GM18508 (cell line): ENCODE data around the gene SDS.

ENCODE experiments used
- ATAC-seq: cut with Tn5 transposase; IDR thresholded peaks from one replicate; pipeline ENCODE4 v1.9.1; 2021; ENCODE audit warnings: moderate number of reproducible peaks; ENCODE audit not compliant: insufficient read depth, unreplicated experiment

Gene SDS

DNA sequence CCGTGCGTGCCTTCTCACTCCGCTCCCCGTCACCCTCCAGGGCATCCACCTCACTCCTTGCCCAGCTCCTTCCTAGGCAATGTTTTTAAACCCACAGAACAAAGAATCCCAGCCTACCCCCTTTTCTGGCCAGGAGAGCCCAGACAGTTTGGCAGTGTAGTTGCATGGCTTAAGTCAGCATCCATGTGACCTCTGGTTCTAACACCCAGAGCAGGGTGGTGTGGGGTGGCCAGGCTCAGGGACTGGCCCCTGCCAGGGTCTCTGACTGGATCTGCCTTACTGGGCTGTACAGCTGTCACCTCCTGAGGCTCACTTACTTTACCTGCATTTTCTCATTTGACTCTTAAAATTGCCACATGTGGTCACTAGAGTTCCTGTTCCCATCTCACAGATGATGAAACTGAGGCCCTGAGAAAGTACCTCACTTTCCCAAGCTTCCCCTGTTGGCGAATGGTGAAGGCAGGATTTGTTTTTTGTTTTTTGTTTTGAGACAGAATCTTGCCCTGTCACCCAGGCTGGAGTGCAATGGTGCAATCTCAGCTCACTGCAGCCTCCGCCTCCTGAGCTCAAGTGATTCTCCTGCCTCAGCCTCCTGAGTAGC lies 18.3 kb downstream of the SDS start:
- ATAC-seq, result no peak

- no peak for ATAC-seq
Observed at GRCh38 chr12:113384778-113385177, 18.9 kb downstream of the SDS start.

DNA sequence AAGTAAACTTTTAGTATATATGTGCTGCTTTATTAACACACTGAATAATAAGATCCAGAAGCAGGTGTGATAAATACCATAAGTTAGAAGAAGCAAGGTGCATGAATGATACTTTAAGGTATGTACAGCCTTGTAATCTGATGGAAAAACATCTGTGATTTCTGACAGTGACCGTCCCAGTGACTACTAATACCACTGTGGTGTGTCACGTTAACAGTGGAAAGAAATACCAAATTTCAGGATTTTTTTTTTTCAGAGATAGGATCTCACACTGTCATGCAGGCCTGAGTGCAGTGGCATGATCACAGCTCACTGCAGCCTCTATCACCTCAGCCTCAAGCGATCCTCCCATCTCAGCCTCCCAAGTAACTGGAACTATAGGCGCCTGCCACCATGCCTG lies 21.5 kb downstream of the SDS start:
- no peak for ATAC-seq

DNA sequence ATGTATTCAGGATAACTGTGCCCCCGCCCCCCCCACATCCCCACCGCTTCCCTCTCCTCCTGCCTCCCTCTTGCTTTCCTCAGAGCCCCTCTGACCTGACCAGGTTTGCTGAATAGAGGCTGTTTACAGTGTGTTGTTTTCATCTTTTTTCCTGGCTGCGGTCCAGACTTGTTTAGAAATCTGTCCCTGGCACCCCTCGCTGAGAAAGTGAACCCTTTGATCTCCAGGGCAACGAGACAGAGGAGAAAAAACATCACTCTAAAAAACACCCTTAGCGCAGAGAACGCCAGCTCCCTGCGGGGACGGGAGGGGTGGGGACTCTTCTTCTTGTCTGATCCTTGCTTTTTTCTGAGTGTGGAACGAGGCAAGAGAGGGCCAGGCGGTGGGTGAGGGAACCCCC lies 22.5 kb downstream of the SDS start:
- no peak for ATAC-seq

DNA sequence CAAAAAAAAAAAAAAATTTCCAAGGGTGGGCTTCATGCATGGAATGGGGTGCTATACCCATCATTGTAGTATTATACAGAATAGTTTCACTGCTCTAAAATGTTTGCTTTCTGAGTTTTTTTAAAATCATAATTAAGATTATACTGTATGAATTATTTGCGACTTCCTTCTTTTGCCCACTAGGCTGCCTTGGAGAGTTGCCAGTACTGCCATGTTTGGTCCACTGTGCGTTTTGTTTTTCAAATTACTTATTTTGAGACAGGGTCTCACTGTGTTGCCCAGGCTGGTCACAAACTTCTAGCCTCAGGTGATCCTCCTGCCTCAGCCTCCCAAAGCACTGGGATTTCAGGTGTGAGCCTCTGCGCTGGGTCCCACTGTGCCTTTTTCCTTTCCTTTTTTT lies 25.4 kb downstream of the SDS start:
- ATAC-seq, result no peak

DNA sequence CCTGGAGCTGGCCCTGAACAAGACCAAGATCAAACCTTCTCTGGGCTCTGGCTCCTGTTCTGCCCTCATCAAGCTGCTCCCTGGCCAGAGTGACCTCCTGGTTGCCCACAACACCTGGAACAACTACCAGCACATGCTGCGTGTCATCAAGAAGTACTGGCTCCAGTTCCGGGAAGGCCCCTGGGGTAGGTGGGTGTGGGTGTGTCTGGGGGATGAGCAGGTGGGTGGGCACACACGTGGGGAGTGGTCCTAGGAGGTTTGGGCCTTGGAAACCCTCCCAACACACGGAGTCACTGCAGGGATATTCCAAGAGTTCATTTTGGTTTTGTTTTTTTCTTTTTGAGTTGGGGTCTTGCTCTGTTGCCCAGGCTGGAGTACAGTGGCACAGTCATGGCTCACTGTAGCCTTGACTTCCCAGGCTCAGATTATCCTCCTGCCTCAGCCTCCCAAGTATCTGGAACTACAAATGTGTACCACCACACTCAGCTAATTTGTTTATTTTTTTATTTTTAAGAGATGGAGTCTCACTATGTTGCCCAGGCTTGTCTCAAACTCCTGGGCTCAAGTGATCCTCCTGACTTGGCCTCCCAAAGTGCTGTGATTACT lies 28.8 kb downstream of the SDS start:
- ATAC-seq, result no peak

DNA sequence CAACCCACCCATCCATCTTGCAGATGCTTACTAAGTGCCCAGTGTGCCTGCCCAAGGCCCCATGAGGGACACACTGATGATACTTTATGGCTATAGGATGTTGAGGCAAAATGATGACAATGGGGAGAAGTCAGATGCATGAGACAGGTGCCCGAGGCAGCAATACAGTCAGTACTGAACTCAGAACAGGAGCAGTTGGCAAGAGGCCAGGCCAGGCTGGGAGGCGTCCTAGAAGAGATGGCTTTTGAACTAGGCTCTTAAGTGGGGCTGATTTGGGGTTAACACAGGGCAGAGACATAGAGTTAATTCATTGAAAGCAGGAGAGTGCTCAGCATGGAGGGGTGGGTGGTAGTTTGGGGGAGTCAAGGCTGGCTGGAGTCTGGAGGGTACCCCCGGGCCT lies 29.7 kb downstream of the SDS start:
- no peak for ATAC-seq

GRCh38 chr12:113373440-113373839 lies 30.2 kb downstream of the SDS start:
- no peak for ATAC-seq

DNA sequence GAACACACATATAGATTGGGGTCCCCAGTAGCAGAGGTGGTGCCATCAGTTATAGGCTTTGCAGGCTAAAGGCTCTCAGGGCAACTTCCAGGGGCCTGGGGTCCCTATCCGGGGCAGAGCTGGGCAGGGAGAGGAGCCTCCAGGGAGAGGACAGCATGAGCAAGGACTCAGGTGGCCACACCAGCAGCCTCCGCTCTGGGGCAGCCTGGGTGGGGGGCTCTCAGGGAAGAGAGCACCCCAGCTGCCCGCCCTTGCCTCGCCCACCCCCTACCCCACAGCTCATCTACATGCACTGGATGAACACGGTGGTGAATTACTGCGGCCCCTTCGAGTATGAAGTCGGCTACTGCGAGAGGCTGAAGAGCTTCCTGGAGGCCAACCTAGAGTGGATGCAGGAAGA lies 31.3 kb downstream of the SDS start:
- no peak for ATAC-seq

DNA sequence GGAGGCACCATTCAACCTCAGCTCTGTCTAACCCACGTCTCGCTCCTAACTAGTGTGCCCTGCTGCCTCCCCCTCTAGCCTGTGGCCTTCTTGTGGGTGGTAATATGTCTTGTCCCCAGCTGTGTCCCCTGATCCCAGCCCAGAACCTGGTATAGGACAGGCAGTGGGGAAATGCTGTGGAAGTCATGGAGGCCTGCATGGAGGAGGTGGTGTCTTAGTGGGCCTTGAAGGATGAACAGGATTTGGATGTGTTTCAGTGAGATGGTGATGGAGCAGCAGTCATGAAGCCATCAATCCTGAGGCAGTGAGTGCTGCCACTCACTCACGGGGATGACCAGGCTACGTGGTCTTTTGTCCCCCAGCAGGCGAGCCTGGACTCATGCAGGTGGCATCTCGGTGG lies 31.9 kb downstream of the SDS start:
- ATAC-seq, result no peak

DNA sequence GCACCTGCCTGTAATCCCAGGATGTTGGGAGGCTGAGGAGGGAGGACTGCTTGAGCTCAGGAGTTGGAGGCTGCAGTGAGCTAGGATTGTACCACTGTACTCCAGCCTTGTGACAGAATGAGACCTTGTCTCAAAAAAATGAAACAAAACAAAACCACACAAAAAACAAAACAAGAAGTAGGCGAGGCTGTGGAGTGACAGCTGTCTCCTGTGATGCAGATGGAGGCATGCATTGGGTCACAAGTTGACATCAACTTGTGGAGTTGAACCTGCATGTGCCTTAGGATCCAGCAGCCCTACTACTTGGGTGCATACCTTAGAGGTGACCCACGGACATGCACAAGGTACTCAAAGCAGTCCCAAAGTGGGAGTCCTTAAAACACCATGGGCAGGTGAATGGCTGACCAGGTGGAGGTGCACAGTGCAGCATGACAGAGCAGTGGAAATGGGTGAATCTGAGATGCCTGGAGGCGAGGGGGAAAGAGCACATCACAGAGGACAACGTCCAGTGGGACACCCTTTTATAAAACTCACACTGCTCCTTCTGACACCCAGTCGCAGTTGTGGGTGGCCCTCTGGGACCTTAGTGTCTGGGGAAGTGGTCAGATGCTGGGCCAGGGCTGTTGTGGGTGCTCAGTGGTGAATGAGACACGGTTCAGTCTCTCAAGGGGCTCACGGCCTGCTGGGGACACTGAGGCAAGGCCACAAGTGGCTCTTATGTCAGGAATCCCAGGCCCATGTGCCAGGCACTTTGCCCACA lies 32.6 kb downstream of the SDS start:
- no peak for ATAC-seq

DNA sequence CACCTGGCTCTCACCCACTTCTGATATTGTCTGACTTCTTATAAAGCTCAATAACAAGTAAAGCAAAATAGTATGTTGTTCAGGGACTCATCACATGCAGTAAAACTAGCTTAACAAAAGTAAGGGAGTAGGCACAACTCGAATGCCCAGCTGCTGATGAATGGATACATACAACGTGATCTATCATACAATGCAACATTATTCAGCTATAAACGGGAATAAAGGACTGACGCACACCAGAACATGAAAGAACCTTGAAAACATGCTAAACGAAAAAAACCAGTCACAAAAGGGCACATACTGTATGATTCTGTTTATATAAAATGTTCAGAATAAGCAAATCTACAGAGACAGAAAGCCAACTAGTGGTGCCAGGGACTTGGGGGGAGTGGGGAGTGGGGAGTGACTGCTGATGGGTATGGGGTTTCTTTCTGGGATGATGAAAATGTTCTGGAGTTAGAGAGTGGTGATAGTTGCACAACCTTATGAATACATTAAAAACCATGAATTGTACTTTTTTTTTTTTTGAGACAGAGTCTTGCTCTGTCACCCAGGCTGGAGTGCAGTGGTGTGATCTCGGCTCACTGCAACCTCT lies 34.2 kb downstream of the SDS start:
- no peak for ATAC-seq

DNA sequence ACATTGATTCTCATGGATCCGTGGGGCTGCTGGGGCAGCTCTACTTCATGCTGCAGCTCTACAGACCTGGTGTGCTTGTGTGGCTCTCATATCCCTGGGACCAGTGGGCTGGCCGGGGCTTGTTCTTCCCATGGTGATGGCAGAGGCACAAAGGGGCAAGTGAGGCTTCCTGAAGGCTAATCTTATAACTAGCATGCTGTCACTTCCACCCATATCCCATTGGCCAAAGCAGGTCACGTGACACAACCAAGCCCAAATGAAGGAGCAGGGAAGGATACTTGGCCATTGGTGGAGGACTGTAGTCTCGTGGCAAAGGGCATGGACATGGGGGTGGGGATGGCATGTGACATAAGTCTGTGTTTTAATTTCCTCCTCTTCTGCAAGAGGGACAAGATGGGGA lies 35.4 kb downstream of the SDS start:
- ATAC-seq, result no peak

GRCh38 chr12:113366827-113367226 lies 36.9 kb downstream of the SDS start:
- ATAC-seq, result no peak

DNA sequence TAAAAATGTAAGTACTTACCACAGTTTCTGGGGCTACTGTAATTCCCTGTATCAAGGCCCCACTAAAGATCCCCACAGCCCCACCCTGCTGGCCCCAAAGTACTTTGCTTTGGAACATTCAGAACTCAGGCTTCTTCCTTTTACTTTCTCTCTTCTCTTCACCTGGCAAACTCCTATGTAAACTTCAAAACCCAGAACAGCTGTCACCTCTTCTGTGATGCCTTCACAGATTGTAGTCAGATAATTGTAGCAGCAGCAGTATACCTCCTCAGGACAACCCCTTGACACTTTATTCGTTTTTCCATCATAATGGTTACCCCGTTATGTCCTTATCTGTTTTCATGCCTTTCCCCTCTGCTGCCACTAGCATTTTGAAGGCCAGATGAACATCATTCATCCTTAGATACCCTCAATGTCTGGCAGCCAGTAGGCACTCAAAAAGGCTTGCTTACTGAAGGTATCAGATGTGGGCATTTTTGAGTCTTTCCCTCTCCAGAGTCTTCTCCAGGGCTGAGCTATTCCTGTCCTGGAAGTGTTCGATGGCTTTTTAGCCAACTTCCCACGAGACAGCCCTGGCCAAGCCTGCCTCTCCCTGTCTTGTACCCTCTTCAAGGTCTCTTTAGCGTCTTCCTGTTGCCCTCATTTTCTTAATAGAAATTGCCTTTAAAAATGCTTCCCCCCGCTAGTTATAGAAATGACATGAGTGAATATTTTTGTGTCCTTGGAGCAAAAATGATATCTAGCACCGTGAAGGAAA lies 37.9 kb downstream of the SDS start:
- ATAC-seq, result no peak

- ATAC-seq, result no peak
Observed at GRCh38 chr12:113364698-113365097, 39.0 kb downstream of the SDS start.

GRCh38 chr12:113361574-113362370 lies 41.9 kb downstream of the SDS start:
- no peak for ATAC-seq

DNA sequence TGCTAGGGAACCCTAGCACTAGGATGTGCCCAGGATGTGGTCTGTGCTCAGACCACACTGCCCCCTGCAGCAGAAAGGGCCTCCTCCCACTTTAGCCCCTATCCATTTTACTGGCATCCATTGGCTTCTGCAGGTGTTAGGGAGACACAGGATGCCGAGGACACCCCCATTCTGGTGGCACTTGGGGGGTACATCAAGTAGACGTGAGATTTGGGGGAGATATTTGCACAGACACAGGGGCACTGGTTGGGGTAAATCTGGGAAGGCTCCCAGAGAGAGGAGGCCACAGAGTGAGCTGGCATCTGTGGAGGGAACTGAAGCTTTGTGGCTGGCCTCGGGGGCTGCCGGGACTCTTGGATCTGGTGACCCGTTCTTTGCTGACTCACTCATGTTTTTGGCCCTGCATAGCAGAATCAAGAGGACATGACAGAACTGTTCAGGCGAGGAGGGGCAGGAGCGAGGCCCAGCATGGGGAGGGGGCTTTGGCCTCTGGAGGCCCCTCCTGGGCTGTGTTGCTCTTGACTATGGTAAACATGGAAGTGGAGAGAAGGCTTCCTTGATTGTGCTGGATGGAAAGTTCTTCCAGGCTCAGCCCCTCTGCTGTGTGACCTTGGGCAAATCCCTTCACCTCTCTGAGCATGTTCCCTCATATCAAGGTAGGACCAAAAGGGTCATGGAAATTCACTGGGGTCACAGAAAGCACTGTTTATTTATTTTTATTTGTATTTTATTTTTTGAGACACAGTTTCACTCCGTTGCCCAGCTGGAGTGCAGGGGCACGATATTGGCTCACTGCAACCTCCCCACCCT lies 43.5 kb downstream of the SDS start:
- no peak for ATAC-seq
